ENCODE results near the gene ELP1. TPM values are rescaled to one million over a fixed set of nuclear protein-coding genes. Genes with fewer than 3 reads are reported as not detected.
"Not testable (repeated sequence)": the region's sequence is repeated elsewhere in the genome, so short reads cannot be mapped to it uniquely, and the experiment has no call there.

Gene ELP1
- total and polyA plus RNA-seq, 4 donors, result 8.0 to 39.3 (median 16.4) TPM

GRCh38 chr9:108928386-108928785 is 5.5 kb downstream of the ELP1 start:
- TF ChIP-seq CTCF (IDR thresholded peaks at IDR 0.05; ENCODE audit: control extremely low read depth, extremely low read depth), result no peak
- DNase-seq (no peak), ATAC-seq (ENCODE audit: insufficient read depth, low FRiP score) (no peak)
- no peak overlapping the region for H3K27ac ChIP-seq (ENCODE audit: low read depth in 1 of 2, low read length in 1 of 2)
- H3K4me1 ChIP-seq (ENCODE audit: control insufficient read depth in 5 of 5, insufficient read depth in 5 of 5, low read length in 5 of 5), result peaks cover 0 to 10% (median 4%) of the 10 kb centered on the region in 5 donors
- no peak overlapping the region for H3K9ac ChIP-seq (ENCODE audit: insufficient read depth in 1 of 2, low read length in 2 of 2)
- H3K36me3 ChIP-seq (ENCODE audit: control insufficient read depth in 4 of 4, insufficient read depth in 4 of 4, low read length in 4 of 4), result peaks cover 21 to 44% (median 36%) of the 10 kb centered on the region in 4 donors
- 67 to 80% methylated on average over 2 of the region's 2 CpGs for WGBS, 2 donors
- H3K4me3 ChIP-seq, result no peak overlapping the region
- no peaks in the 10 kb centered on the region for H3K27me3 ChIP-seq (ENCODE audit: control insufficient read depth in 3 of 3, insufficient read depth in 3 of 3, low read length in 2 of 3)
- H3K9me3 ChIP-seq (ENCODE audit: control insufficient read depth in 4 of 4, insufficient read depth in 3 of 4, low read length in 3 of 4), result no peaks in the 10 kb centered on the region

- H3K27ac ChIP-seq (ENCODE audit: low read depth in 1 of 2, low read length in 1 of 2), result no peak overlapping the region
- H3K4me1 ChIP-seq (ENCODE audit: control insufficient read depth in 5 of 5, insufficient read depth in 5 of 5, low read length in 5 of 5), result peaks cover 0 to 2% (median 0%) of the 10 kb centered on the region in 5 donors
- DNase-seq (peak in 2 of 3 donors; percentile 9 to 34), ATAC-seq (ENCODE audit: insufficient read depth, low FRiP score) (no peak)
- TF ChIP-seq CTCF (IDR thresholded peaks at IDR 0.05; ENCODE audit: control extremely low read depth, extremely low read depth), result no peak
- no peaks in the 10 kb centered on the region for H3K27me3 ChIP-seq (ENCODE audit: control insufficient read depth in 3 of 3, insufficient read depth in 3 of 3, low read length in 2 of 3)
- H3K4me3 ChIP-seq, result no peak overlapping the region
- H3K9me3 ChIP-seq (ENCODE audit: control insufficient read depth in 4 of 4, insufficient read depth in 3 of 4, low read length in 3 of 4), result no peaks in the 10 kb centered on the region
- no peak overlapping the region for H3K9ac ChIP-seq (ENCODE audit: insufficient read depth in 1 of 2, low read length in 2 of 2)
- H3K36me3 ChIP-seq (ENCODE audit: control insufficient read depth in 4 of 4, insufficient read depth in 4 of 4, low read length in 4 of 4), result peaks cover 28 to 62% (median 43%) of the 10 kb centered on the region in 4 donors
Measured at GRCh38 chr9:108924466-108924865, 9.5 kb downstream of the ELP1 start.

GRCh38 chr9:108921200-108921599 is 12.7 kb downstream of the ELP1 start:
- ATAC-seq (ENCODE audit: insufficient read depth, low FRiP score) (no peak), DNase-seq (peak in 1 of 3 donors; percentile 6)
- Histone ChIP-seq H3K4me3 (no peak overlapping the region), H3K36me3 (ENCODE audit: control insufficient read depth in 4 of 4, insufficient read depth in 4 of 4, low read length in 4 of 4) (peaks cover 16 to 49% (median 36%) of the 10 kb centered on the region in 4 donors), H3K9ac (ENCODE audit: insufficient read depth in 1 of 2, low read length in 2 of 2) (no peak overlapping the region), H3K4me1 (ENCODE audit: control insufficient read depth in 5 of 5, insufficient read depth in 5 of 5, low read length in 5 of 5) (peaks cover 0 to 2% (median 0%) of the 10 kb centered on the region in 5 donors), H3K9me3 (ENCODE audit: control insufficient read depth in 4 of 4, insufficient read depth in 3 of 4, low read length in 3 of 4) (no peaks in the 10 kb centered on the region), H3K27ac (ENCODE audit: low read depth in 1 of 2, low read length in 1 of 2) (no peak overlapping the region), H3K27me3 (ENCODE audit: control insufficient read depth in 3 of 3, insufficient read depth in 3 of 3, low read length in 2 of 3) (no peaks in the 10 kb centered on the region)
- WGBS, 2 donors, result 66 to 82% methylated on average over 1 of the region's 1 CpG
- TF ChIP-seq CTCF (IDR thresholded peaks at IDR 0.05; ENCODE audit: control extremely low read depth, extremely low read depth), result no peak

GRCh38 chr9:108920401-108920800 is 13.5 kb downstream of the ELP1 start:
- peaks cover 11 to 47% (median 37%) of the 10 kb centered on the region in 4 donors for H3K36me3 ChIP-seq (ENCODE audit: control insufficient read depth in 4 of 4, insufficient read depth in 4 of 4, low read length in 4 of 4)
- not testable (repeated sequence) for H3K27me3 ChIP-seq (ENCODE audit: control insufficient read depth in 3 of 3, insufficient read depth in 3 of 3, low read length in 2 of 3); H3K4me1 ChIP-seq (ENCODE audit: control insufficient read depth in 5 of 5, insufficient read depth in 5 of 5, low read length in 5 of 5); DNase-seq; H3K27ac ChIP-seq (ENCODE audit: low read depth in 1 of 2, low read length in 1 of 2); ATAC-seq (ENCODE audit: insufficient read depth, low FRiP score); H3K4me3 ChIP-seq; H3K9ac ChIP-seq (ENCODE audit: insufficient read depth in 1 of 2, low read length in 2 of 2); H3K9me3 ChIP-seq (ENCODE audit: control insufficient read depth in 4 of 4, insufficient read depth in 3 of 4, low read length in 3 of 4)
- 83 to 98% methylated on average over 1 of the region's 1 CpG for WGBS, 2 donors

All from lung (tissue), 12 donors.